Uterus (tissue), 2 donors: Measurements from ENCODE around the gene SYT12.

Source experiments
- POLR2A ChIP-seq, 2 donors: fragments of 450-650 bp; IDR thresholded peaks; one replicate each; pipeline ENCODE4 v1.6.1; 2016; ENCODE audit warnings: antibody characterized with exemption in 2 of 2, mild to moderate bottlenecking in 1 of 2, moderate library complexity in 1 of 2
- TF ChIP-seq, protein P1 (sequence below), 4 experiments: fragments of 200-600 bp in 2 of 4; fragments of 450-650 bp in 2 of 4; sonication (generic) in 2 of 4; IDR thresholded peaks; one replicate each; pipeline ENCODE4 v1.5.1; 2016 to 2019; ENCODE audit warnings: antibody characterized with exemption in 4 of 4, mild to moderate bottlenecking in 2 of 4, moderate library complexity in 1 of 4

DNA sequence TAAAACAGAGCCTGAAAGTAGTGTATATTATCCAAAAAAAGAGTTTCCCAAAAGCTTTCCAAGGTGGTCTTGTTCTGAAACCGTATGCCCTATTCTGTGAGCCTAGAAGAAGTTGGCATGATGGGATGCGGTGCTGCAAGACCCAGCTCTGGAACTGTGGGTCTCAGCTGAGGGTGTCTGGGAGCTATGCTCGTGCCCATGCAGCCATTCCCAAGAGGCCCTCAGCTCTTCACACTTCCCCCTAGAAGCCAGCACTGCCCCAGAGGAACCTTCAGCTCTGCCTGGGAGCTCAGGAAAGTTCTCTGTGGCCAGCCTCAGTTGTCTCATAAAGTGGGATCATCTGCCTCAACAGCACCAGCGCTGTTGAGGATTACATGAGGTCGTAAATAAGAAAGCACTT is 6.4 kb upstream of the SYT12 start:
- TF ChIP-seq, protein P1, sequence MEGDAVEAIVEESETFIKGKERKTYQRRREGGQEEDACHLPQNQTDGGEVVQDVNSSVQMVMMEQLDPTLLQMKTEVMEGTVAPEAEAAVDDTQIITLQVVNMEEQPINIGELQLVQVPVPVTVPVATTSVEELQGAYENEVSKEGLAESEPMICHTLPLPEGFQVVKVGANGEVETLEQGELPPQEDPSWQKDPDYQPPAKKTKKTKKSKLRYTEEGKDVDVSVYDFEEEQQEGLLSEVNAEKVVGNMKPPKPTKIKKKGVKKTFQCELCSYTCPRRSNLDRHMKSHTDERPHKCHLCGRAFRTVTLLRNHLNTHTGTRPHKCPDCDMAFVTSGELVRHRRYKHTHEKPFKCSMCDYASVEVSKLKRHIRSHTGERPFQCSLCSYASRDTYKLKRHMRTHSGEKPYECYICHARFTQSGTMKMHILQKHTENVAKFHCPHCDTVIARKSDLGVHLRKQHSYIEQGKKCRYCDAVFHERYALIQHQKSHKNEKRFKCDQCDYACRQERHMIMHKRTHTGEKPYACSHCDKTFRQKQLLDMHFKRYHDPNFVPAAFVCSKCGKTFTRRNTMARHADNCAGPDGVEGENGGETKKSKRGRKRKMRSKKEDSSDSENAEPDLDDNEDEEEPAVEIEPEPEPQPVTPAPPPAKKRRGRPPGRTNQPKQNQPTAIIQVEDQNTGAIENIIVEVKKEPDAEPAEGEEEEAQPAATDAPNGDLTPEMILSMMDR (IDR thresholded peaks at IDR 0.05): no peak
- no peak for TF ChIP-seq POLR2A (IDR thresholded peaks at IDR 0.05)
